HepG2 (cell line): ENCODE data around the gene MLX. TPM values are rescaled to one million over a fixed set of nuclear protein-coding genes. Genes with fewer than 3 reads are reported as not detected.

Experiments
- ARHGAP35 ChIP-seq: sonication (generic); formaldehyde crosslinking; IDR thresholded peaks from 2 replicates; pipeline ENCODE4 v1.9.0; 2022; ENCODE audit warnings: mild to moderate bottlenecking, inconsistent platforms, moderate library complexity, missing genetic modification reagents, borderline replicate concordance
- ASH2L ChIP-seq: fragments of 300-600, 200-600 bp; sonication (generic); IDR thresholded peaks from 2 replicates; pipeline ENCODE4 v1.7.0; 2017; ENCODE audit warnings: low read depth, mild to moderate bottlenecking, moderate library complexity, mixed read lengths, low read length; ENCODE audit not compliant: insufficient read length
- BRCA1 ChIP-seq: sonication (generic); formaldehyde crosslinking; IDR thresholded peaks from 2 replicates; pipeline ENCODE4 v1.4.0; 2020; ENCODE audit warnings: missing genetic modification reagents
- CEBPG ChIP-seq: IDR thresholded peaks from 2 replicates; pipeline ENCODE4 v1.6.1; 2016
- DR1 ChIP-seq: sonication (generic); formaldehyde crosslinking; IDR thresholded peaks from 2 replicates; pipeline ENCODE4 v1.8.0; 2021; ENCODE audit warnings: mild to moderate bottlenecking, missing genetic modification reagents, inconsistent platforms
- FOXK1 ChIP-seq: sonication (generic); formaldehyde crosslinking; IDR thresholded peaks from 2 replicates; pipeline ENCODE4 v1.4.0; 2020; ENCODE audit warnings: low read depth, missing genetic modification reagents, borderline replicate concordance
- GTF2F1 ChIP-seq: fragments of 150-350 bp; IDR thresholded peaks from 2 replicates; pipeline ENCODE4 v1.6.1; 2014; ENCODE audit warnings: low read length
- MED8 ChIP-seq: sonication (generic); formaldehyde crosslinking; IDR thresholded peaks from 2 replicates; pipeline ENCODE4 v1.8.1; 2023; ENCODE audit warnings: mild to moderate bottlenecking, missing genetic modification reagents; ENCODE audit not compliant: insufficient replicate concordance
- NFKB2 ChIP-seq: sonication (generic); formaldehyde crosslinking; IDR thresholded peaks from 2 replicates; pipeline ENCODE4 v1.4.0; 2020; ENCODE audit warnings: missing genetic modification reagents, borderline replicate concordance
- NFYC ChIP-seq: IDR thresholded peaks from 2 replicates; pipeline ENCODE4 v1.6.1; 2016; ENCODE audit warnings: missing genetic modification reagents, missing compliant biosample characterization
- SAP130 ChIP-seq: IDR thresholded peaks from 2 replicates; pipeline ENCODE4 v1.6.1; 2016; ENCODE audit warnings: low read depth
- SMYD3 ChIP-seq: sonication (generic); formaldehyde crosslinking; IDR thresholded peaks from 2 replicates; pipeline ENCODE4 v1.8.1; 2023; ENCODE audit warnings: mild to moderate bottlenecking, missing genetic modification reagents
- ZFYVE20 ChIP-seq: sonication (generic); formaldehyde crosslinking; IDR thresholded peaks from 2 replicates; pipeline ENCODE4 v1.8.0; 2023; ENCODE audit warnings: low read depth, mild to moderate bottlenecking, moderate library complexity, missing genetic modification reagents, borderline replicate concordance
- ZNF337 ChIP-seq: sonication (generic); formaldehyde crosslinking; IDR thresholded peaks from 2 replicates; pipeline ENCODE4 v1.5.1; 2020; ENCODE audit warnings: missing genetic modification reagents, low read depth, mild to moderate bottlenecking, borderline replicate concordance
- ZNF33B ChIP-seq: sonication (generic); formaldehyde crosslinking; IDR thresholded peaks from 2 replicates; pipeline ENCODE4 v1.5.1; 2020; ENCODE audit warnings: mild to moderate bottlenecking, missing genetic modification reagents
- ZNF354B ChIP-seq: sonication (generic); formaldehyde crosslinking; IDR thresholded peaks from 2 replicates; pipeline ENCODE4 v1.8.0; 2022; ENCODE audit warnings: mild to moderate bottlenecking, missing genetic modification reagents
- ZNF367 ChIP-seq: sonication (generic); formaldehyde crosslinking; IDR thresholded peaks from 2 replicates; pipeline ENCODE4 v1.4.0; 2020; ENCODE audit warnings: missing genetic modification reagents, borderline replicate concordance
- ZNF709 ChIP-seq: sonication (generic); formaldehyde crosslinking; IDR thresholded peaks from 2 replicates; pipeline ENCODE4 v1.5.0; 2020; ENCODE audit warnings: mild to moderate bottlenecking, missing genetic modification reagents
- ZNF777 ChIP-seq: sonication (generic); formaldehyde crosslinking; IDR thresholded peaks from 2 replicates; pipeline ENCODE4 v1.4.0; 2020; ENCODE audit warnings: missing genetic modification reagents
- polyA plus RNA-seq, 8 experiments: library from polyadenylated mRNA; depleted of rRNA in 3 of 8; stranded (reverse) in 7 of 8; unstranded in 1 of 8; fragments of >200 nt; fragmentation: Illumina TruSeq in 4 of 8; extraction: Trizol in 4 of 8; gene quantifications; 2 replicates each; pipeline versions ENCODE4 v1.2.1 to v1.2.3, GENCODE V29; 2011 to 2016; ENCODE audit warnings: low read depth in 4 of 8, missing spikeins in 1 of 8, mixed read lengths in 1 of 8; ENCODE audit not compliant: insufficient read depth in 1 of 8
- total RNA-seq, 5 experiments: library from RNA; depleted of rRNA; stranded (reverse); fragments of >200 nt; fragmentation: Illumina TruSeq; extraction: Trizol; gene quantifications; 2 replicates each; pipeline ENCODE4 v1.2.3, GENCODE V29; 2016; ENCODE audit warnings: low read depth in 1 of 5
- TF ChIP-seq, protein P1 (sequence below): sonication (generic); formaldehyde crosslinking; IDR thresholded peaks from 2 replicates; pipeline ENCODE4 v1.8.1; 2023; ENCODE audit warnings: missing genetic modification reagents, inconsistent platforms, borderline replicate concordance
- TF ChIP-seq, protein P2 (sequence below): conservative IDR thresholded peaks from 2 replicates; pipeline ENCODE4 v1.6.1; 2018; ENCODE audit warnings: missing genetic modification reagents
- TF ChIP-seq, protein P3 (sequence below), 2 experiments: fragments of 450-650 bp in 1 of 2; sonication (generic) in 1 of 2; formaldehyde crosslinking; IDR thresholded peaks; 2 replicates each; pipeline versions ENCODE4 v1.5.0 to v1.8.0; 2020 to 2022; ENCODE audit warnings: mild to moderate bottlenecking in 1 of 2, missing genetic modification reagents in 1 of 2
- TF ChIP-seq, protein P4 (sequence below): sonication (generic); formaldehyde crosslinking; IDR thresholded peaks from 2 replicates; pipeline ENCODE4 v1.8.0; 2022; ENCODE audit warnings: missing genetic modification reagents, mild to moderate bottlenecking, moderate library complexity, borderline replicate concordance
- TF ChIP-seq, protein P5 (sequence below): sonication (generic); formaldehyde crosslinking; IDR thresholded peaks from 2 replicates; pipeline ENCODE4 v1.9.0; 2021; ENCODE audit warnings: missing genetic modification reagents, mild to moderate bottlenecking, borderline replicate concordance

MLX gene
- total and polyA plus RNA-seq, 2 of the 13 experiments (the other 11 are each of a cell fraction or from before 2014, with no cell fraction given), result 38.9 to 74.4 TPM

DNA sequence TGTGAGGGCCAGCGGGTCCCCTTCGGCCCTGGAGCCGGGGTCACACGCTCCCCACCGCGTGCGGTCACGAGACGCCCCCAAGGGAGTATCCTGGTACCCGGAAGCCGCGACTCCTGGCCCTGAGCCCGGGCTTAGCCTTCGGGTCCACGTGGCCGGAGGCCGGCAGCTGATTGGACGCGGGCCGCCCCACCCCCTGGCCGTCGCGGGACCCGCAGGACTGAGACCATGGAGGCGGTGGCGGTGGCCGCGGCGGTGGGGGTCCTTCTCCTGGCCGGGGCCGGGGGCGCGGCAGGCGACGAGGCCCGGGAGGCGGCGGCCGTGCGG is 30.9 kb upstream of the MLX start, which contains the start of gene NAGLU (continued):
- TF ChIP-seq, protein P1, sequence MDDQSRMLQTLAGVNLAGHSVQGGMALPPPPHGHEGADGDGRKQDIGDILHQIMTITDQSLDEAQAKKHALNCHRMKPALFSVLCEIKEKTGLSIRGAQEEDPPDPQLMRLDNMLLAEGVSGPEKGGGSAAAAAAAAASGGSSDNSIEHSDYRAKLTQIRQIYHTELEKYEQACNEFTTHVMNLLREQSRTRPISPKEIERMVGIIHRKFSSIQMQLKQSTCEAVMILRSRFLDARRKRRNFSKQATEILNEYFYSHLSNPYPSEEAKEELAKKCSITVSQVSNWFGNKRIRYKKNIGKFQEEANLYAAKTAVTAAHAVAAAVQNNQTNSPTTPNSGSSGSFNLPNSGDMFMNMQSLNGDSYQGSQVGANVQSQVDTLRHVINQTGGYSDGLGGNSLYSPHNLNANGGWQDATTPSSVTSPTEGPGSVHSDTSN, result peak; percentile 77; the same call in 1 of the 2 replicates
- TF ChIP-seq, protein P2, sequence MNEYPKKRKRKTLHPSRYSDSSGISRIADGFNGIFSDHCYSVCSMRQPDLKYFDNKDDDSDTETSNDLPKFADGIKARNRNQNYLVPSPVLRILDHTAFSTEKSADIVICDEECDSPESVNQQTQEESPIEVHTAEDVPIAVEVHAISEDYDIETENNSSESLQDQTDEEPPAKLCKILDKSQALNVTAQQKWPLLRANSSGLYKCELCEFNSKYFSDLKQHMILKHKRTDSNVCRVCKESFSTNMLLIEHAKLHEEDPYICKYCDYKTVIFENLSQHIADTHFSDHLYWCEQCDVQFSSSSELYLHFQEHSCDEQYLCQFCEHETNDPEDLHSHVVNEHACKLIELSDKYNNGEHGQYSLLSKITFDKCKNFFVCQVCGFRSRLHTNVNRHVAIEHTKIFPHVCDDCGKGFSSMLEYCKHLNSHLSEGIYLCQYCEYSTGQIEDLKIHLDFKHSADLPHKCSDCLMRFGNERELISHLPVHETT, result 0 out of 2 replicates have a peak, but pooled peaks have one; percentile 32
- TF ChIP-seq, protein P3, sequence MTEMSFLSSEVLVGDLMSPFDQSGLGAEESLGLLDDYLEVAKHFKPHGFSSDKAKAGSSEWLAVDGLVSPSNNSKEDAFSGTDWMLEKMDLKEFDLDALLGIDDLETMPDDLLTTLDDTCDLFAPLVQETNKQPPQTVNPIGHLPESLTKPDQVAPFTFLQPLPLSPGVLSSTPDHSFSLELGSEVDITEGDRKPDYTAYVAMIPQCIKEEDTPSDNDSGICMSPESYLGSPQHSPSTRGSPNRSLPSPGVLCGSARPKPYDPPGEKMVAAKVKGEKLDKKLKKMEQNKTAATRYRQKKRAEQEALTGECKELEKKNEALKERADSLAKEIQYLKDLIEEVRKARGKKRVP (CRISPR knock-in tag; IDR thresholded peaks at IDR 0.05), result 0 out of 4 replicates have a peak, but pooled peaks of 1 of the 2 experiments have one; percentile 9
- TF ChIP-seq ZNF337 (0 out of 2 replicates have a peak, but pooled peaks have one; percentile 46), ZFYVE20 (0 out of 2 replicates have a peak, but pooled peaks have one; percentile 75), SAP130 (CRISPR knock-in tag) (peak; percentile 87), ZNF367 (CRISPR knock-in tag) (0 out of 2 replicates have a peak, but pooled peaks have one; percentile 85), ASH2L (peak; percentile 16), NFKB2 (CRISPR knock-in tag) (peak; percentile 67), GTF2F1 (no peak), ZNF354B (CRISPR knock-in tag) (no peak), NFYC (CRISPR knock-in tag) (peak; percentile 88), DR1 (CRISPR knock-in tag) (no peak), CEBPG (no peak), ZNF777 (peak; percentile 79), ZNF33B (no peak; the same call in 1 of the 2 replicates), ZNF709 (no peak), MED8 (CRISPR knock-in tag) (peak; percentile 76), ARHGAP35 (CRISPR knock-in tag) (peak; percentile 89; the same call in 1 of the 2 replicates), FOXK1 (CRISPR knock-in tag) (peak; percentile 63; the same call in 1 of the 2 replicates), BRCA1 (CRISPR knock-in tag) (0 out of 2 replicates have a peak, but pooled peaks have one; percentile 39), SMYD3 (CRISPR knock-in tag) (no peak)
- TF ChIP-seq, protein P4, sequence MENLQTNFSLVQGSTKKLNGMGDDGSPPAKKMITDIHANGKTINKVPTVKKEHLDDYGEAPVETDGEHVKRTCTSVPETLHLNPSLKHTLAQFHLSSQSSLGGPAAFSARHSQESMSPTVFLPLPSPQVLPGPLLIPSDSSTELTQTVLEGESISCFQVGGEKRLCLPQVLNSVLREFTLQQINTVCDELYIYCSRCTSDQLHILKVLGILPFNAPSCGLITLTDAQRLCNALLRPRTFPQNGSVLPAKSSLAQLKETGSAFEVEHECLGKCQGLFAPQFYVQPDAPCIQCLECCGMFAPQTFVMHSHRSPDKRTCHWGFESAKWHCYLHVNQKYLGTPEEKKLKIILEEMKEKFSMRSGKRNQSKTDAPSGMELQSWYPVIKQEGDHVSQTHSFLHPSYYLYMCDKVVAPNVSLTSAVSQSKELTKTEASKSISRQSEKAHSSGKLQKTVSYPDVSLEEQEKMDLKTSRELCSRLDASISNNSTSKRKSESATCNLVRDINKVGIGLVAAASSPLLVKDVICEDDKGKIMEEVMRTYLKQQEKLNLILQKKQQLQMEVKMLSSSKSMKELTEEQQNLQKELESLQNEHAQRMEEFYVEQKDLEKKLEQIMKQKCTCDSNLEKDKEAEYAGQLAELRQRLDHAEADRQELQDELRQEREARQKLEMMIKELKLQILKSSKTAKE (CRISPR knock-in tag), result 0 out of 2 replicates have a peak, but pooled peaks have one; percentile 12
- TF ChIP-seq, protein P5, sequence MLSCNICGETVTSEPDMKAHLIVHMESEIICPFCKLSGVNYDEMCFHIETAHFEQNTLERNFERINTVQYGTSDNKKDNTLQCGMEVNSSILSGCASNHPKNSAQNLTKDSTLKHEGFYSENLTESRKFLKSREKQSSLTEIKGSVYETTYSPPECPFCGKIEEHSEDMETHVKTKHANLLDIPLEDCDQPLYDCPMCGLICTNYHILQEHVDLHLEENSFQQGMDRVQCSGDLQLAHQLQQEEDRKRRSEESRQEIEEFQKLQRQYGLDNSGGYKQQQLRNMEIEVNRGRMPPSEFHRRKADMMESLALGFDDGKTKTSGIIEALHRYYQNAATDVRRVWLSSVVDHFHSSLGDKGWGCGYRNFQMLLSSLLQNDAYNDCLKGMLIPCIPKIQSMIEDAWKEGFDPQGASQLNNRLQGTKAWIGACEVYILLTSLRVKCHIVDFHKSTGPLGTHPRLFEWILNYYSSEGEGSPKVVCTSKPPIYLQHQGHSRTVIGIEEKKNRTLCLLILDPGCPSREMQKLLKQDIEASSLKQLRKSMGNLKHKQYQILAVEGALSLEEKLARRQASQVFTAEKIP (CRISPR knock-in tag), result no peak
